Fibroblast of upper back skin (primary cell): ENCODE results near the gene EFNA5.

Source experiments
- DNase-seq: peaks from one replicate; pipeline ENCODE4 v3.0.0-alpha.2; 2013

Gene EFNA5

GRCh38 chr5:107672211-107673038 lies 1.7 kb upstream of the EFNA5 start:
- DNase-seq, result peak; percentile 88

GRCh38 chr5:107671742-107672210 lies 1.0 kb upstream of the EFNA5 start:
- peak; percentile 63 for DNase-seq

DNA sequence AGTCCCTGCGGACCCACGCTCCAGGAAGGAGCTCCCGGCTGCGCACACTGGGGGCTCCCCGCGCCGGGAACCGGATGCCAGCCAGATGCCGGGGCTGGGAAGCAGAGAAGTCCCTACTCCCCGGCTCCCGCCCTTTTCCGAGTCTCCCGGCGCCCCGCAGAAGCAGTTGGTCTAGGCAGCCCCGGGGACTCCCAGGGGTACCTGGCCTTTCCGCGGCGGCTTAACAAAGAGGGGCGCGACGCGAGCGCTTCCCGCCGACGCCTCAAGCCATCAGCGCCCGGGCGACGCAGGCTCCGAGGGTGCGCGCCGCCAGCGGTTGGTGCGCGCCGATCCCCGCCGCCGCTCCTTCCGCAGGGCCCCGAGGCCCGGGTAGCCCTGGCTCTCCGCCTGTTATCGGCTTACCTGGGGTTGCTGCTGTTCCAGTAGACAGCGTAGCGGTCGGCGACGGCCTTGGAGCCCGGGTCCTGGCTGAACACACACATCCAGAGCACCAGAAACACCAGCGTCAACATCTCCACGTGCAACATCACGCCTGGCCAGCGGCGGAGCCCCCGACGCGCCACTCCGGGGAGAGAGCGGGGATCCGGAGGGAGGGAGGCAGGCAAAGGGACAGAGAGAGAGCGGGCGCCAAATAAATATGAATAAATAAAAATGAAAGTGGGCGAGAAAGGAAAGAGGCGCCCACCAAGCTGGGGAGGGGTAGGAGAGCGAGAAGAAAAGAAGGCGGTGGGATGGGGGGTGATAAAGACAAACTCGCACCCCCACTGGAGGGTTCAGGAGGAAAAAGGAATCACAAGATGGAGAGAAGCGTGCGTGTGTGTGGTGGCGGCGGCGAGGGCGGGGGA lies 428 bp downstream of the EFNA5 start:
- peak; percentile 20 for DNase-seq

DNA sequence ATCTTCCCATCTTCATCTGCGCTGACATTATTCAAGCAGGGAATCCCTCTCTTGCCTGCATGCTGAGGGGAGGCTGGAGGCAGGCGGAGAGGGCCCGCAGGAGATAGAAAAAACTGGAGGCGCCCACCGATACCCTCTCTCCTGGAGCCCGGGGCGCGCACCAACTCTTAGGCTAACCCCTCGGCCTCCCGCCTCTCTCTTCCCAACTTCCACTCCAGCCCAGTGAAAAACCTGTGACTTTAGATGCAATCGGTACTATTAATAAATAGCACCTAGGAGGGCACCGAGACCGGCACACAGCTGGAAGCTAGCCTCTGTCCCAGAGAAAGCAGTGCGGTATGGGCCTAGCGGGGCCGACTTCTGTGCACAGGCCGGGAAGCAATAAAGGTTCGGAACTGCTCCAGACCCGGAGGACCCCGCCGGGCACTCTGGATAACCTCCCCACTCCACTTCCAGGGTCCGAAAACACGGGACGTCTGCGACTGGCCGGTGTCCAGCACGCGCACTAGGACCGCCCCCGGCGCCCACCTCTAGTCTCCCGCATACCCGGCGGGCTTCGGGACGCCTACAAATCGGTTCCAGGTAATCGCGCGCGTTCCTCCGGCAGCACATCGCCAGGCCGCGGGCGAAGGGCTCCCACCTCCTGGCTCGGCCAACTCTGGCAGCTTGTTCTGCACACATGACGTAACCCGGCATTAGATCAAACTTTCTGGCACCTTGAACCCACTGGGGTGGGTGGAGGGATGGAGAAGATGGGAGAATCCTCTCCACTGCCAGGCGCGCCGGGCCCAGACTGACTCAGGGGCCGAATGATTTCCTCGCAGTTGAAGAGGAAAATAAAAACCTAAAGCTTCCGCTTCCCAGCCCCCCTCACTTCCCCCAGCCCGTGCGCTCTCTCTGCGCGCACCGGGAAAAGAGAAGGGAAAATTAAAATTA lies 1.4 kb downstream of the EFNA5 start:
- DNase-seq, result peak; percentile 24

DNA sequence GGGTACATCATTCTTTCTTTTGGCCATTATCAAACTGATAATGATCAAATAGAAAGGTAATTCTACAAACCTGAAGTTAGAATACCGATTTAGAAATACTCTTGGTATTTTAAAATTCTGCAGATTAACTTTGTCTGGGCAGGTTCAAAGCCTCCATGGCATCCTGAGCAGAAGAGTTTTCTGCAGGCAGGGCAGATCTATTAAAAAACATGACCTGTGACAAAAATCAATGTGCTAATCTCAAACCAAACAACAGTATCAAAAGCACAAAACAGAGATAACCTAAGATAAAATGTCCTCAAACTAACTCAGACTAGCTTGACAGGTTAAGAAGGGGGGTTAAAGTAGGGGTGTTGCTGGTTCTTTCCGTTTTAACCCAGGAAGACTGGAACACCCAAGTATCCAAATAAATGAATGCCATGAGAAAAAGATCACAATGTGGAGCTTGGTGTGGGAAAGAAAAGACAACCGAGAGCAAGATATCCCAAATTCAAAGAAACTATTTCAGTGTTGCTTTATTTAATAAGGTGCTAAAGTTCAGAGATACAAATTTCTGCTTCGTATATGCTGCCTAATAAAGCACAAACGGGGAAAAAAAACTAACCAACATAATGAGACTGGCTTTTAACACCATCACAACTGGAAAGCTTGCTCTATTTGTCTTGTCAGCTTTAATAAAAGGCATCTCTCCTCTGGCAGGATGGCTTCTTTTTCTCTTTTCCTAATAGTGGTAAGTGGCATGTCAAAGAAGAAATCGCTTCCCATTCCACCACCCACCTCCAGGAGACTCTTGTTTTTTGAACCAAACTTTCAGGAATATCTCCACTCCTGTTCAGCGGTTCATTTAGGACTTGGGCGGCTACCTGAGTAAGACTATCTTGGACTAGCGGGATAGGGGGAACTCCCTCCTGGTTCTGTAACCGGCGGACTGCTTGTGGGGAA lies 2.3 kb downstream of the EFNA5 start:
- DNase-seq, result no peak

DNA sequence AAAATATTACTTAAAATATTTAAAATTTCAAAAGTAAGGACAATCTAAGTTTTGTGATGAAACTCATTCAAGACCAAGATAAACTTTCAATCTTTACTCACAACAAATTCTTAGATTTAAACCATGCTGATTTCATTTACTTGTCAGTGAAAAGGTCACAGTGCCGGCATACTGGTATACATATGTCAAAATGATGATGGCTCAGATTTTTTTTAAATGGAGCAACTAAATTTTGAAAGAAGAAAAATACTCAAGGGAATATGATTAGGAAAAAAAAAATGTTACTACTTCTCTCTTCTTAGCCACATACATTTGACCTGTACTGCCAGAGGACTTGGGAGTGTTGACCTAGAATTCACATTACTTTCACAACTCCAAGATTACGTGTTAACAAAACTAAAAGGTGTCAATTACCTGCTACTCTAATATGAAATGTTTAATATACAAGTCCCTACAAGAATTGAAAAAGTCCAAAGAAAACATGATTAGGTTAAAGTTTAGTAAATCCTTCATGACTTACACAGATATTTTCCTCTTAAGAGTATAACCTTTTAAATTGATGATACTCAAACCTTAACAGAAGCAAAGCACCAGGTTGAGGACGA lies 4.6 kb downstream of the EFNA5 start:
- no peak for DNase-seq

DNA sequence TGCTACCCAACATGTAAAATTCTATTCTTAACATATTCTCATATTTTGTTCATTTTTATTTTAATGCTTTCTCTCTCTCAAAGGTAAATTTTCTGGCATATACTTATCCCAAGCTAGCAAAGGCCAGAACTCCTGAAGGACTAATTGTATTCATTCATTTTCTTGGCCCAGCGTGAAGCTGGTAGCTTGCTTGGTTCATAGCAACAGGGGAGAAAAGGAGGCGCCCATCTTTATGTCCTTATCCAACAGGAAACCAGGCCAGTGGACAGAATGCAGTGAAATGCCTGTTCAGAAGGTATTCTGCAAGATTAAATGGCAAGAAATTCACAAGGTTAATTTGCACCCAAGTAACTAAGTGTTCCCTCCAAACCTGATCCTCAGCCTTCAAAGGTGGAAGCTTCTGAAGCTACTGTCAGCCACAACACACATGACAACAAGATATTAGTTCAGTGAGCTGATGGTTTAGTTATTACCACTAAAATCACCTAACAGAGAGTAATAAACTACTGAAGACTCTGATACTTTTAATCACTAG lies 5.6 kb downstream of the EFNA5 start:
- no peak for DNase-seq

DNA sequence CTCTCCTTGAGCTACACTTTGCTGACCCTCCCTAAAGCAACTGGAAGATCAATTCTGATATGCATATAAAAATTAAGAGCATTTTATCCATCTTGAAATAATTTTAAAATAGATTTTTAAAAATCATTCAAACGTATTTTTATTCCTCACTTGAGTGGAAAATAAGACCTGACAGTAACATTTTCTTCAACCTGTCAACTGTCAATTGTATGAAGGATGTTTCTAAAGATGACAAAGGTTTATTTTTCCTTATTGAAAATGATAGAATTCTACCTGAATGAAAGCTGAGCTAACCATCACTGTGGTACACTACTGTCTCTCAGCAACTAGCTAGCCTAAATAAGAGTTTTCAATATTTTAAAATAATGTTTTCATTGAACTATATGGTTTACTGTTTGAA lies 7.0 kb downstream of the EFNA5 start:
- DNase-seq, result no peak

GRCh38 chr5:107661650-107662044 lies 9.1 kb downstream of the EFNA5 start:
- DNase-seq, result no peak

DNA sequence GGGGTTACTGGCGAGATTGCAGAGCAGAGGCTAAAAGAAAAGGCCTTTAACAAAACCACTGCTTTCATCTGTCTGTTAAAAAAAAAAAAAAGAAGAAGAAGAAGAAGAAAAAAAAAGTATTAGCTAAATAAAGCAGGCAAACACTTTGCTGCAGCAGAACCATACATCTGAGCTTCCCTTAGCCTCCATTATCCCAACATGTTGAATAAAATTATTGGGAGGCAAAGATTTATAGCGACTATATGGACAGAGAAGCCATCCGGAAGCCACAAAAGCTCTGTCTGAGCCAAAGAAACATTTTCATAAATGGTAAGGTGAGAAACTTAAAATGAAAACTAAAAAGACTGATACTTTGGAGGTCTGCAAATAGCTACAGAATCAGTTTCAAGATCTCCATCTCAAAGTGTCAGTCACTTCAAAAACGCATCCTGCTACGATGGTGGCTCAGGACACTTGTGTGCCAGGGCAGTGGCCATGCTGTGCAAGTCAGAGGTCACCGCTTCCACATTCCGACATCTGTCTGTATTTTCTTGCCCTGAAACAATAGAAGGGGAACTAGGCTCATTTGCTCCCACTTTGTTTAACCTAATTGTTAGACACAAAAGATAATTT lies 9.6 kb downstream of the EFNA5 start:
- no peak for DNase-seq

DNA sequence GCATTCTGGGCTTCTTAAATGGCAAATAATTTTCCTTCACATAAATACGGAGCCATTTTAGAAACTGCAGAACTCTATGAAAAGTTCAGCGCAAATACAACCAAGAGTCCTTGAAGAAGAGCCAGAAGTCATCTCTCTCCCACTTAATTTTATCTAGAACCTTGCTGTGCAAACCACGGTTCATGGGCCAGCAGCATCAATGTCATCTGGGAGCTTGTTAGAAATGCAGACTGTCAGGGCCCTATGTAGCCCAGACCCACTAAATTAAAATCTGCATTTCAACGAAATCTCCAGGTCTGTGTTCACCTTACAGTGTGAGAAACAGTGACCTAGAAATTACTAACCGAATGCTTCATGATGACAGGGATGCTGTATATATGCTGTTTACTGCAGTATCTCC lies 12.2 kb downstream of the EFNA5 start:
- no peak for DNase-seq

DNA sequence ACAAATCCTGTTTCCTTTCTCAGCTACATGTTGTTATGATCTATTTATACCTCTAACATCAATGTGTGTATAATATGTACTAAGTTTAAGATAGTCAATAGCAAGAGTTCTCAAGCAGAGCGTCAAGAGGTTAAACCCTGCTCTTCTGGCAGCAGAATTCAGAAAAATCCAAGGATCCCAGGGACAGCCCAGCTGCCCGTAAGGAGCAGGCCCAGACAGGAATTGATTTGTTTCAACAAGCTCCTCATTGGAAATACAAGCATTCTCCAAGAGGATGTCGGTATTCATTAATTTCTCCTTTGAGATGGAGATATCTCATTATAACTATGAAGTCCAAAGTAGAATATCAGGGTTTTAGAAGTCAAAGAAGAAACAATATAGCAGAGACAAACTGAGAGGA lies 14.9 kb downstream of the EFNA5 start:
- DNase-seq, result no peak

DNA sequence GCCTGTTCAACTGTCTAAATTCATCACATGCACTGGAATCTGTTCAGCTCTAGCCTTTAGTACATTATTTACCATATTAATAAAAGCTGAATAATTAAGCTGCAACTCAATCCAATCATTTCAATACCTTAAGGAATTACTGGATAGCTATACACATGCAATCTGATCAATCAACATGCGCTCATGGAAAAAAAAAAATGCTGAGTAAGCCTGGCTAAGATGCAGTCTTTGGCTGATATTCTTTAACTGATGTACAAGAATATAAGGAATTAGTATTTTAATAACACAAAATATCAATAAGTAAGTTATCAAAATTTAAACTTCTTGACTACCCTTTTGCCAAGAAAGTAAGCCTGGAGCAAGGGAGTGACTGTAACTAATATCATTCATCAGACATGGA lies 15.9 kb downstream of the EFNA5 start:
- DNase-seq, result no peak

- no peak for DNase-seq
Observed at GRCh38 chr5:107653685-107654084, 17.1 kb downstream of the EFNA5 start.

DNA sequence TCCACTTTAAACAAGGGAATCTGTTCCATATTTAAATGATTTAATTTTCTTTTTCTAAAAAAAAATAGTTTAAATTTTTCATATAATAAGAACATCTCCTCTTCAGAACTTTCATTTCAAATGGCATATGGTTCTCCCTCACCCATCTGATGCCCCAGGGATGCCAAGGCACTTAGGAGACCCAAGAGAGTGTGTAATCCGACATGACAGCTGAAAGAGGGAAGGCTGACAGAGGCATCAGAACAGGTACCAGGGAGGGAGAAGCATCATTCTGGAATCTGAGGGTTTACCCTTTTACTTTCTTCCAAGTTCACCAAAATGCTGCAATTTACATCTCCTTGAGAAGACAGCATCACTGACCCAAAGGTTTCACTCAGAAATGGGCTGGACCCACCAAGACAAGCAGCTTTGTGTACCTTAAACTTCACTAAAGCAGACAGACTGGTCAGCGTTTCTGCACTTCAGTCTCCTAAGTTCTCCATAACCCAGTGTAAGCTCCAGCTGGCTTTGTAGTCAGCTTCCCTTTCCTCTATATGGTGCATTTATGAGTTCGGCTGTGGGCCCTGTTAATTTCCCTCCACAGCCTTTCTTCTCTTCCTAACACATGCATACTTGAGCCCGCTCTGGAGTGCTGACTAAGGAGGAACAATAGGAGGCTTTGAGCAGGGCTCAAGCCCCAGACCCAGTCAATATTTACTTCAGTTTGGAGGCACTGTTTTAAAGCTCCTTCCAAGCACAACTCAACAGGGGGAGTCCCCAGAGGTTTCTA lies 17.7 kb downstream of the EFNA5 start:
- DNase-seq, result no peak

GRCh38 chr5:107652408-107652807 lies 18.3 kb downstream of the EFNA5 start:
- no peak for DNase-seq

GRCh38 chr5:107651325-107651724 lies 19.4 kb downstream of the EFNA5 start:
- DNase-seq, result no peak

GRCh38 chr5:107646418-107646817 lies 24.3 kb downstream of the EFNA5 start:
- DNase-seq, result no peak

DNA sequence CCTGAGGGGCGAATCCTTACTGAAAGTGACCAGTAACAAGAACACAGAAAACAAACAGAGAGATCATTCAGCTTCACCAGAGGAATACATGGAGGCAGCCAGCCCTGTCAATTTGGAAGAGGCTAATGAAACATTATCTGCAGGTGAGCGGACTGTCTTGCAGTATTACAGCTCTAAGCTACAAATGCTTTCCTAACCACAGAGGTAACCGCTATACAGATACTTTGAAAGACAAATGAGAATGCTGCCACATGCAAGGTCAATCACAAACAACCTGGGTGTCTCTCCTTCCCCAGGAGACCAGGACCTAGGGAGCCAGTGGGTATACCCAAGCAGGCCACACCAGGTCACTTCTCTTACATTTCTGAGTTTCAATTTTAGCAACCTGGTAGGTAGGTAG lies 30.2 kb downstream of the EFNA5 start:
- DNase-seq, result no peak

- no peak for DNase-seq
Observed at GRCh38 chr5:107639990-107640389, 30.7 kb downstream of the EFNA5 start.
